Dedifferentiated amniotic fluid mesenchymal stem cell (primary cell): ENCODE results near the gene PDGFA.

ENCODE experiments used
- DNase-seq: peaks from one replicate; pipeline ENCODE4 v3.0.0-alpha.2; 2016; ENCODE audit errors: extremely low spot score

The PDGFA gene

DNA sequence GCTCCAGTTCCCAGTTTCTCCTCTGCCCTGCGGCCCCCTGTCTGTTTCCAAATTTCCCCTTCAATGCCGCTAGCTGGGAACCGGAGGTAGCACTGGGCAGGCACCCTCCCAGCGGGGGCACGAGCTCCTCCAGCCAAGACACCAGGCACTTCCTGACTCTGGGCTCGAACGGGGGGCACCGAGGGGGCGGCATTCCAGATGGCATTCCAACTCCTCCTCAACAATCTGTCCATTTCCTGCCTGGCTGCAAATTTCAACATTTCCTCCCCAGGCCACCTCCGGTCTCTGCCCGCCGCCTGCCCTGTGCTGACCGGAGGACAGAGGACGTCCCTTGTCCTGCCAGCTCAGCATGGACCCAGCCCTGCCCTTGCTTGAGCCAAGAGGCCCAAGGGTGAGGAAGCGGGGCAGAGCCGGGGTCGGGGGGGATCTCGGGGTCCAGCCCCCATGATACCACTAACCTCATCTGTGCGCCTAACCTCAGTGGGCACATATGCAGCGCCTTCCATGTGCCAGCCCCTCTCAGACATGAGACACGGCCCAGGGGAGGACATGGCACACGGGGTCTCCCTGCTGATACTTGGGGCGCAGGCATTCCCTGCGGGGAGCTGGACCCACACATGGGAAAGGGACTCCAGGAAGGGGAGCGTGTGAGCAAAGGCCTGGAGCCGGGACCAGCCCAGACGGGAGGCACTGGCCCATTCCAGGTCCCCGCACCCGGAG, 58.0 kb downstream of the PDGFA start:
- DNase-seq, result no peak

DNA sequence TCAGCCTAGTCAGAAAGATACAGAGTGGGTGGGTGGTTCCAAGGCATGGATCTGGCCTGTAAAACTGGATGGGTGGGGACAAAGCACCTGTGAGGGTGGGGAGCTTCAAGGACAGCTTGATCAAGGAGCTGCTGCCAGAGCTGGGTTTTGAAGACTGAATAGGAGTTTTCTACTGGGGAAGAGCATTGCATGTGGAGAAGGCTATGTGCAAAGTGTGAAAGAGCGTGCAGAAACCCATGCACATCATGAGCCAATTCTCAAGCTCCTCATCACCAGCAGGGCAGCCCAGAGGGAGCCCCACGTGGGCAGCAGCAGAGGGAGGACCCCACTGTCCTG, 58.6 kb downstream of the PDGFA start:
- DNase-seq, result no peak

DNA sequence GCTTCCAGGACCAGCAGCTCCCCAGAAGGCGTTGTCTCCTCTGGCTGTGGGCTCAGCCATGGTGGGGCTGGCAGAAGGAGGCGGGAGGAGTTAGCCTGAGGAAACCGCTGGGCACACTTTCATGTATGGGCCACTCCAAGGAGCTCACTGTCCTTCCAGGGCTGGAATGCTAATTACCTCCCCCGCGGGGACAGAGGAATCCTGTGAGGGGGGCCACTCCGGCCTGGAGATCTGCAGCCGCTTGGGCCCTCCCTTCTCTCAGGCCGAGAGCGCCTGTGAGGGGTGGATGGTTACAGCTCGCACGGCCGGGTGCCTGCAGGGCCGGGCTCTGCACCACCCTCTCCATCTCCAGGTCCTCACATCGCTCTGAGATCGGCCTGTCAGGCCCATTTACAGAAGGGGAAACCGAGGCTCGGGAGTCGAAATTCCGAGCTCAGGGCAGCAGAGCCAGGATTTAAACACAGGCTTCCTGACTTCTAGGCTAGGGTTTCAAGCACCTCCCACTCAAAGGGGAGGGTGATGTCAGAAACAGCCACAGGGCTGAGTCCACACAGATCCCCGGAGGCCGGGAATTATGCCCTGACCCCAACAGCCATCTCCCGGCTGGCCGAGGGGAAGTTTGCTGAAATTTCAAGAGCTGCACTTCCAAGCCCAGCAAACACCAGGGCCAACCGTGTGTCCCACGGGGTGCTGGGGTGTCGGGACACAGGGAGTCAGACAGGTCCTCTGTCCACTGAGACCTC, 59.1 kb downstream of the PDGFA start:
- DNase-seq, result no peak

DNA sequence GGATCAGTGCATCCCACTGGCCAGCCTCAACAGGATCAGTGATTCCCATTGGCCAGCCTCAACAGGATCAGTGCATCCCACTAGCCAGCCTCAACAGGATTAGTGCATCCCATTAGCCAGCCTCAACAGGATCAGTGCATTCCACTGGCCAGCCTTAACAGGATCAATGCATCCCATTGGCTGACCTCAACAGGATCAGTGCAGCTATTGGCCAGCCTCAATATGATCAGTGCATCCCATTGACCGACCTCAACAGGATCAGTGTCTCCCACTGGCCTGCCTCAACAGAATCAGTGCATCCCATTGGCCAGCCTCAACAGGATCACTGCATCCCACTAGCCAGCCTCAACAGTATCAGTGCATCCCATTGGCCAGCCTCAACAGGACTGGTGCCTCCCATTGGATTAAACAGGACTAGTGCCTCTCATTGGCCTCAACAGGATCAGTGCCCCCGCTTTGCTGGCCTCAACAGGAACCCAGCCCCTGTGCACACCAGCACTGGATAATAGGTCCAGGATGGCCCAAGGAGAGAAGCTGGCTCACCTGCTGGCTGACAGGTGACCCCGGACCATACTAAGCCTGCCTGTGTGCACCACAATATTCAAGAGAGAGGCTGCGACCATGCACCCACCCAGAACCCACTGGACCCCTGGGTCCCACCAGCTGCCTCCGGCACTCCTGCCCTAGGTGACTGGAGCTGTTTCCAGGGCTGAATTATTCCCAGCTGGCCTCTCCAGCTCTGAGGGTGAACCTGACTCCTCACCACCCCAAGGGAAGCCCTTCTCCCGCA, 59.9 kb downstream of the PDGFA start:
- DNase-seq, result no peak

DNA sequence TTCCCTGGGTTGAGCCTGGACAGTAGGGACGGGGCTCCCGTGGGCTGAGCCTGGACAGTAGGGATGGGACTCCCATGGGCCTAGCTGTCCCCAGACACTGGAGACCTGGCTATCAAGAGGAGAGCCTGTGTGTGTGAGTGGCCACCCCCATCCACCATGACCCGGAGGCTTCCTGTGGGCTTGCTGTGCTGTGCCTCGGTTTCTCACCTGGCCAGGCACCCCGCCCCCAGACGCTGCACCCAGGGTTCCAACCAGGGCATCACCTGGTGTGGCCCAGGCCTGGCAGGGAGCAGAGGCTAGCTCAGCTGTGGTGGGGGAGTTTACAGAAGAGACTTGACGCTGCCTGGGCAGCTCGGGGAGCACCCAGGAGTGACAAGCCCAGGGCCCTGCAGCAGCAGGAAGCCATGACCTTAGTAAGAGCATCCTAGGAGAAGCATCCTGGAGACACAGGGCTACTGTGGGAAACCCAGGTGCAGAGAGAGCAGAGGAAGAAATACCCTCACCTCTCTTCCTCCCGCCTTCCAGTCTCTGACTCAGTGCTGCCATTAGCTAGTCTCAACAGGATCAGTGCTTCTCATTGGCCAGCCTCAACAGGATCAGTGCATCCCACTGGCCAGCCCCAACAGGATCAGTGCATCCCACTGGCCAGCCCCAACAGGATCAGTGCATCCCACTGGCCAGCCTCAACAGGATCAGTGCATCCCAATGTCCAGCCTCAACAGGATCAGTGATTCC, 61.0 kb downstream of the PDGFA start:
- DNase-seq, result no peak

DNA sequence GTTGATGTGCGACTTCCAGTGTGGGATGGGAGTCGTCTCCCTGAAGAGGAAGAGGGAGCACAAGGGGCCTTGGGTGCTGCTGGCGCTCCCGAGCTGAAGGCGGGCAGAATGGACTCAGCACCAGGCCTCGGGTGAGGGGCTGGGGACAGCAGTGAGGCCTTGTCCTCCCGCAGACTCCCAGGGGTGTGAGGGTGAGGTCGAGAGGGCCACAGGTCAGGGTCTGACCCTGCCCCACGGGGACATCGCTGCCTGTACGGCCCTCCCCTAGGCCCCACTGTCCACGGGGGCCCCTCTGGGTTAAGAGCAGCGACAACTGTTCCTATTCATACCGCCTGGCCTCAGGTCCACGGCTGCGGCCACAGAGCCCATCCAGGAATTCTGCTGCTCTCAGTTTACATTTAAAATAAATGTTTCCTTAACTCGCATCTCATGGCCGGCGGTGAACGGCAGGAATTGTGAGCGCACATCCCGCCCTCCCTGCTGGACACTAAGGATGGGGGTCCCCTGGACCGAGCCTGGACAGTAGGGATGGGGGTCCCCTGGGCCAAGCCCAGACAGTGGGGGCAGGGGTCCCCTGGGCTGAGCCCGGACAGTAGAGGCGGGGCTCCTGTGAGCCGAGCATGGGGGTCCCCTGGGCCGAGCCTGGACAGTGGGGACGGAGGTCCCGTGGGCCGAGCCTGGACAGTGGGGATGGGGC, 61.7 kb downstream of the PDGFA start:
- DNase-seq, result no peak

DNA sequence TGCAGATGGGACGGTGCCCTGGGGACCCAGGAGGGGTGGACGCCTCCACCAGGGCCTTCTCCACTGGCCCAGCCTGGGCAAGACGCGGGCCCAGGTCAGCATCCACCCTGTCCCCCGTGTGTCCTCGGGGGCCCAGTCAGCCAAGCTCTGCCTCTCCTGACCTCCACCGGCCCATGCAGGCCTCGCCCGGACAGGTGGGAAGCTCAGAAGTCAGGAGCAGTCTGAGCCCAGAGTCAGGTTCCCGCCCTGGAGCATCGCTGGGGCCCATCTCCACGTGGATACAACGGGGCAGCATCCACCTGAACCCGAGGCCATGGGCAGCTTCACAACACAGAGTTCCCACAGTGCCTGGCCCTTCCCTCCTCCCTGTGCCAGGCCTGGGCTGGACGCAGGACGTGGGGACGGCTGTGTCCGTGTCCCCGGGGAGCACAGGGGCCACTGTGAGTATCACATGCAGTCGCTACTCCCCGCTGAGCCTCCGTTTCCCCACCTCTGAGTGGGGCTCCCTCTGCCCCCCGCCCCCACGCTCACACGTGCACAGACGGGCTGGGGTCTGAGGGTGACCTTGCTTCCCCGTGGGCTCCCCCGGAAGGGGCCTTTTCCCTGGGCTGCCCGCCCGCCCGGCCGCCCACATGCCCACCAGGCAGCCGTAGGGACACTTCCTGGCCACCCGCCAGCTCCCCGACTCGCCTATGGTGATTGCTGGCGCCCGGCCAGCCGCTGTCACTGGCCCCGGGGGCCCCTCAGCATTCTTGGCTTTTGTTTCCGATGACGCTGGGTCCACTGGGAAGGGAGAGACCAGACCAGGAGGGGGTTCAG, 64.3 kb downstream of the PDGFA start:
- no peak for DNase-seq

DNA sequence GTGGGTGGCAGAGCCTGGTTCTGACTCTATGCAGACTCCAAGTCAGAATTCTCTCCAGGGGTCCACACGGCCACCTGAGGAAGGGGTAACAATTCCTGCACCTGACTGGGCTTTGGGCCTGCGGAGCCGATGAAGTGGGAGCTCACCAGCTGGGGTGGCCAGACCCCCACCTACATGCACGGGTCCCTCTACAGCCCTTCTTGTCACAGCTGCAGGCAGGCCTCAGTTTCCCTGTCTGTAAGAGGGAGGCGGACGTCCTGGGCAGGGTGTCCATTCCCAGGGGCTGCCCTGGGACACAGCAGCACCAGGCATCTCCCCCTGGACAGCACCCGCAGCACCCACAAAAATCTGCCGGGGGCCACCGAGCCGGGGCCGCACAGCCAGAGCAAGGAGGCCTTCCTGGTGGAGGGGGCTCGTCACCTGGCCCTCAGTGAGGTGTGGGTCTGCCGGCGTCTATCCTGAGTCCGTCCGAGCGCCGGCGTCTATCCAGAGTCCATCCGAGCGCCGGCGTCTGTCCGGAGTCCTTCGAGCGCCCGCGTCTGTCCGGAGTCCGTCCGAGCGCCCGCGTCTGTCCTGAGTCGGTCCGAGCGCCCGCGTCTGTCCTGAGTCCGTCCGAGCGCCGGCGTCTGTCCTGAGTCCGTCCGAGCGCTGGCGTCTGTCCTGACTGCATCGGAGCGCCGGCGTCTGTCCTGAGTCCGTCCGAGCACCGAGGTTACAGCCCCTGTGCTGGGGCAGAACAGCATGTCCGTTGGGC, 65.1 kb downstream of the PDGFA start:
- DNase-seq, result no peak

DNA sequence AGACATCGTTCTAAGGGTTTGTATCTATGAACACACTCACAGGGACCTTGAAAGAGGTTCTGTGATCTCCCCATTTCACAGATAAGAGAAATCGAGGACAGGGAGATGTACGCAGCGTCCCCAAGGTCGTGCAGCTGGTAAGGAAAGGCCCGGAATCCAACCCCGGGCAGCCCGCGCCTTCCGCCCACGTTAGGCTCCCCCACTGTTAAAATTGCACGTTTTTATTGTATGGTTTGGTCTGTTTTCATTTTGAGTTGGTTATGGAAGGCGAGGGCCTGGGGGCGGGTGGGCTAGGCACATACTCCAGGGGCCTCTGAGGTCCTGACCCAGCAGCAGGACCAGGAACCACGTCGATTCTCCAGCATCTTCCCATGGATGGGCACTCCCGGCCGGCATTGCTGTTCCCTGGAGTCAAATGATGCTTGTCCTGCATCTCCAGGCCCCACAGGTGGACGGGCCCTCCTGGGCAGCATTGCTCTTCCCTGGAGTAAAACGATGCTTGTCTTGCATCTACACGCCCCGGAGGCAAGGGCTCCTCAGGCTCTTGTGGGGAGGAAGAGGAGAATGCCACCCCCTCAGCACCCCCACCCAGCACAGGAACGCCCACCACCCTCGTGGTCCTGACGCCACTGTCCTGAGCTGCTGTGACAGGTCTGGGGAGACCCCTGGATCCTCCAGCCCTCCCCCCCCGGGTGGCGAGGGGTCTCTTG, 65.9 kb downstream of the PDGFA start:
- no peak for DNase-seq

DNA sequence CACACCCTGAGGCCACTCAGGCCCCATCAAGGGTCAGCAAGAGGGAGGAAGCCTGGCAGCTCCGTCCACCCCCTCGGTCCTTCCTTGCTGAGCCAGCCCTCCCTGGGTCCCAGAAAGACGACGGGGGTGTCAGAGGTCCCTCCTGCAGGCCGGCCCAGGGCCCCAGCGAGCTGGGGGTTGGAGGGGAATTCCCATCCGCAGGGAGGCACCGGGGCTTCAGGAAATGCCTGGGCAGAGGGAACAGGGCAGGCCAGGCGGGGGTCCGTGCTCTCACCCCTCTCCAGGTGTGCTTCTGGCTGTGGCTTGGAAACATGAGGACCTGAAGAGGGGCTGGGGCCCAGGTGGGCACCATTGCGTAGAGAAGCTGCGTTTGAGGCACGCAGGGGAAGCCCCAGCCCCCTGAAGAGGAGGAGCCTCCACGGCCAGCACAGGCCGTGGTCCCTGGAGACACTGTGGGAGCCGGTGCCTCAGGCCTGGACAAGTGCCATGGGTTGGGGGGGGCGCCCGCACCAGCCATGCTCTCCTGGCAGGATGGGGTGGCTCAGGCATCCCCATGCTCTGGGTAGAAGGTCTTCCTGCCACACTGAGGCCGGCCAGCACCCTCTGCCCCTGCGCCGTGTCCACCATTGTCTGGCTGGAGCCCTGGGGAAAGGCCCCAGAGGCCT, 66.7 kb downstream of the PDGFA start:
- no peak for DNase-seq

DNA sequence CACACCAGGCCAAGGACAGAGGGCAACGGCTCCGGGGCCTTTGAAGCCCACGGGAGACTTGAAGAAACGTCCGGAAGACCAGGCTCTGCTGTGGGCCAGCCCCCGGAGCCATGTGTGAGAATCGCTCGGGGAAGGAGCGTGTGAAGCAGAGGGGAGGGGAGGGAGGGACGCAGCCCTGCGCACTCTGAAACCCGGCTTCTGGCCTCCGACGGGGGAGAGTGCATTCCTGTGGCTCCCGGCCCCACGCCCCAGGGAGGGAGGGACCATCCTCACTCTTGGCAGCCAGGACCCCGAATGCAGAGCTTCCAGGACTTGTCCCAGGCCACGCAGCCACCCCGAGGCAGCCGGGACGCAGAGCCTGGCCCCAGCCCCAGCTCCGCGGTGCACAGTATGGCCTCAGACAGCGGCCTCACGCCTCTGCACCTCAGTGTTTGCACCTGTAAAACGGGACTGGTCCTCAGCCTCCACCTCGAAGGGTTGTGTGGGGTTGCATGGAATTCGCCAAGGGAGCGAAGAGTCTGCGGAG, 67.4 kb downstream of the PDGFA start:
- DNase-seq, result peak; percentile 24

DNA sequence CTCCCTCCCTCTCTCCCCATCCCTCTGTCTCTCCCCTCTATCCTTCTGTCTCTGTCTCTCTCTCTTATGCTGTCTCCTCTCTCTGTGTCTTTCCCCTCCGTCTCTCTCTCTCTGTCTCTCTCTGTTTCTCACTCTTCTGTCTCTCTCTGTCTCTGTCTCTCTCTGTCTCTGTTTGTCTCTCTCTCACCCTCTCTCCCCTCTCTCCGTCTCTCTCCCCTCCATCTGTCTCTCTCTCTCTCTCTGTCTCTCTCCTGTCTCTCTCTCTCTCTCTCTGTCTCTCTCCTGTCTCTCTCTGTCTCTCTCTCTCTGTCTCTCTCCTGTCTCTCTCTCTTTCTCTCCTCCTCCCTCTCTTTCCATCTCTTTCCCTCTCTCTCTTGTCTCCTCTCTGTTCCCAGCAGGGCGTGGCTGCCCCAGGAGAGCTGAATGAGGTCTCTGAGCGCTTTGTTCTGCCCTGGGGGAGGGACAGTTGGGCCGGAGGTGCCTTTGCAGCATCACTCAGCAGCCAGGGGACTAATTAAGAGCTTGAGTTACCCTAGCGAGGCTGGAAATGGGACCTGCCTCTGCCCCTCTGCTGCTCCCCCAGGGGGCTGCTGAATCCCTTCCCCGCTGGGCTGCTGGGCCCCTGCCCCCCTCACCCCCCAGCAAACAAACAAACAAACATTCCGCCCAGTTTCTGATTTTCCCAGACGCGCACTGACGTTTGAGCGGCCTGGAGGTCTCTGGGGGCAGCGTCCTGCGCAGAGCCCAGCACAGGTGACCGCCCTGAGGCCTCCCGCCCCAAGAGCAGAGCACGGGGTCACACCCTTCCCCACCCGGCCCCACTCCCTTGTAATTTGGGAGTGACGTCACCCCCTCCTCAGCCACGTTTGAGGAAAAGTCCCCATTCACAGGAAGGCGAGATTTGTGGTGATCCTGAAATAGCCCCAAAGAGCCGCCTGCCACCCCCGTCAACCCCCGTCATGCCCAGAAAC, 68.1 kb downstream of the PDGFA start:
- no peak for DNase-seq

DNA sequence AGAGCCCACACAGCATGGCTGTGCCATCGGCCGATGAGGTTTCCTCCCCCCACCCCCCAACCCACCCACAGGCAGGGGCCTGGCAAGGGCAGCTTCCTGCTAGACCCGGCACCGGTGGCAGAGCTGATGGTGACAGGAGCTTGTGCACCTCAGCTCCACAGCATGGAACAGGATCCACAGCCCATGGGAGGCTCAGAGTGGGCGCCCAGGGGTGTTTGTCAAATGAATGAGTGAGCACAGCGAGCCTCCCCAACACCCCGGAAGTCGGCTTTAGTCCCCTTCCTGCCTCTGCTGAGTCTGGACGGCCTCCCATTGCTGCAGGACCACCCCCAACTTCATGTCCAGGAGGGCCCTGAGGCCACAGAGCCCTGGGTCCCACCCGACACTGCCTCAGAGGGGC, 68.9 kb downstream of the PDGFA start:
- DNase-seq, result no peak

DNA sequence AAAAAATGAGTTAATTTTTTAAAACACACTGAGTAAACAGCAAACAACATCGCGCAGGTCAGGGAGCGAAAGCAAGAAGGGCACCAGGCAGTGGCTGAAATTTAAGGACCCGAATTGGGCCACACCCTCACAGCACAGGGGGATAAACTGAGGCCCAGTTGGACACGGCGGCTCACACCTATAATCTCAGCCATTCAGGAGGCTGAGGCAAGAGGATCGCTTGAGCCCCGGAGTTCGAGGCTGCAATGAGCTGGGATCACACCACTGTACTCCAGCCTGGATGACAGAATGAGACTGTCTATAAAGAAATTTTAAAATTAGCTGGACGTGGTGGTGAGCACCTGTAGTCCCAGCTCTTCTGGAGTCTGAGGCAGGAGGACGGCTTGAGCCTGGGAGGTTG, 69.6 kb downstream of the PDGFA start:
- DNase-seq, result no peak

DNA sequence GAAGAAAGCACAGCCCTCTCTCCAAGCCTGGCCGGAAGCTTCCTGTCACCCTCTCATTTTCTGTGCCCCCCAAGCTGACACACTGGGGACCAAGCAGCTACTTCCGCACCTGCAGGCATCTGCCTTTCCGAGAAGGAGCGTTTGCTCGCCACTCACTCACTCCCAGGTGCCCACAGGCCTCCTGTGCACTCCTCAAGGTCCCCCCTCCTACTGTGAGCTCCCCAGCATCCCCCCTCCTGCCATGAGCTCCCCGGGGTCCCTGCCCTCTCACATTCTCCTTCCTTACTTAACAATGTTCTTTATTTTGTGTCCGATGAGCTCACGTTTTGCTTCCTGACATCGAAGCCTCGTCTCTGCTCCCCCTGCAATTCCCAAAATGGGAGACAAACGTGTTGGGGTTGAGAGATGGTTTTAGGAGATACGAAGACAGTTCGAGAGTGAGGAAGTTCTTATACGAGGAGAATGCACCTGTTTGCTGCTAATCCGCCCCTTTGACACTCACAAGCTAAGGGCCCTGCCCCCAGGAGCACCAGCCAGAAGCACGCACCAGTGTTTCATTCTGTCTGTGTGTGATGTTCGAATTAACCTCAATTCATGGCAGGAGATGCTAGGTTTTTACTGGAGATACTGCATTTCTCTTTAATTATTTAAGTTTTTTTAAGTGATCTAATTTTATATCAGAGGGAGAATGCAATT, 70.2 kb downstream of the PDGFA start:
- DNase-seq, result no peak

DNA sequence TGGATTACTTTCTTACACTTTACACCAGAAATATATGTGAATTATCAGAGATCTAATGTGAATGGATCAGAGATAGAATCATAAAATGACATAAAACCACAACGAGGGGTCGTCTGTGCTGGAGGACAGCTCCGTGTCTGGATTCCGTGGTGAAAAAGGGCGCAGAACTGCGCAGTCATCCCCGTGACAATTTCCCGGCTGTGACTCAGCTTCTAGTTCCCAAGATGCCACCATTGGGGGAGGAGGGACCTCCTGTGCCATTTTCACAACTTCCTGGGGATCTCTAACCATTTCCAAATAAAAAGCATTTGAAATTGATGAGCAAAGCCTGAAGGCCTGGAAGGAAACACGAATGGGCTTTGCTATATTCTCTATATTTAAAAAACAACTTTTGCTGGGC, 72.1 kb downstream of the PDGFA start:
- DNase-seq, result no peak
